Islet of Langerhans (tissue), 1 donor: ENCODE measurements around the gene TRMT10C.
"Not testable (repeated sequence)": the region's sequence is repeated elsewhere in the genome, so short reads cannot be mapped to it uniquely, and the experiment has no call there.

Source experiments
- FAIRE-seq: peaks from one replicate; lab custom pipeline; 2011; peaks lifted over from hg19 to GRCh38; lab: Jason Lieb, UNC

The TRMT10C gene

GRCh38 chr3:101561630-101562328 lies at the start of gene TRMT10C:
Gene TRMT10C, plus strand, starts transcription at chr3:101561868. Its CDS starts 2,914 bp downstream, at chr3:101564782.
- peak; percentile 5 for FAIRE-seq

GRCh38 chr3:101512396-101512645 lies 49.3 kb upstream of the TRMT10C start:
- FAIRE-seq, result peak; percentile 81

- FAIRE-seq, result peak; percentile 98
Measured at GRCh38 chr3:101512646-101513418, 48.8 kb upstream of the TRMT10C start, which contains the start of gene SENP7. Gene SENP7, minus strand, starts transcription at chr3:101513212. Its CDS starts 82 bp downstream, at chr3:101513130.

GRCh38 chr3:101513419-101513986 lies 48.2 kb upstream of the TRMT10C start:
- no peak for FAIRE-seq

GRCh38 chr3:101518421-101518871 lies 43.2 kb upstream of the TRMT10C start:
- FAIRE-seq, result no peak

DNA sequence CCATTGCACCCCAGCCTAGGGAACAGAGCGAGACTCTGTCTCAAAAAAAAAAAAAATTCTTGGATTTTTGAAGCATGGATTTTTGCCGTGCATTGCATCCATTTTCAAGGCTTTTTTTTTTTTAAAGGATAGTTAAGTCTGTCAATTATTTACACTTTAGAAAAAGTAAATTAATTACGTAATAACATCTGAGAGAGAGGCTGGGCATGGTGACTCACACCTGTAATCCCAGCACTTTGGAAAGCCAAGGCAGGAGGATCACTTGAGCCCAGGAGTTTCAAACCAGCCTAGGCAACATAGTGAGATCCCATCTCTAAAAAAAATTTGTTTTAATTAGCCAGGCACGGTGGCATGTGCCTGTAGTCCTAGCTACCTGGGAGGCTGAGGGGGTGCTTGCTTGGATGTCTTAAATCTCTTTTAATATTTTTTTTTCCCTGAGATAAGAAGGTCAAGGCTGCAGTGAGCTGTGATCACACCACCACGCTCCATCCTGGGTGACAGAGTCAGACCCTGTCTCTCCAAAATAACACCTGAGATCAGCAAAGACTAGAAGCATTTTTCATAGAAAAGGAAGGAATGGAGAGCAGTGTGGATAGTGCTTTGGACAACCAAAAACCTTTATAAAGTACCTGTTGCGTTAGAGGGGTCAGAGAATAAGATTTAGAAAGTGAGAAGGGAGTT lies 41.8 kb upstream of the TRMT10C start:
- peak; percentile 38 for FAIRE-seq

- FAIRE-seq, result no peak
Measured at GRCh38 chr3:101521211-101521701, 40.4 kb upstream of the TRMT10C start.

DNA sequence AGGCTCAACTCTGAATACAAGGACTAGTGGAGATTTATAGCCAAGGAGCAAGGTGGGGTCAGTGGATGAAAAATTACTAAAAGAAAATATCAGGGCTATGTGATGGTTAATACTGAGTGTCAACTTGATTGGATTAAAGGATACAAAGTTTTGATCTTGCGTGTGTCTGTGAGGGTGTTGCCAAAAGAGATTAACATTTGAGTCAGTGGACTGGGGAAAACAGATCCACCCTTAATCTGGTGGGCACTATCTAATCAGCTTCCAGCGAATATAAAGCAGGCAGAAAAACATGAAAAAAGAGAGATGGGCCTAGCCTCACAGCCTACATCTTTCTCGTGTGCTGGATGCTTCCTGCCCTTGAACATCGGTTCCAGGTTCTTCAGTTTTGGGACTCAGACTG lies 34.2 kb upstream of the TRMT10C start:
- no peak for FAIRE-seq

DNA sequence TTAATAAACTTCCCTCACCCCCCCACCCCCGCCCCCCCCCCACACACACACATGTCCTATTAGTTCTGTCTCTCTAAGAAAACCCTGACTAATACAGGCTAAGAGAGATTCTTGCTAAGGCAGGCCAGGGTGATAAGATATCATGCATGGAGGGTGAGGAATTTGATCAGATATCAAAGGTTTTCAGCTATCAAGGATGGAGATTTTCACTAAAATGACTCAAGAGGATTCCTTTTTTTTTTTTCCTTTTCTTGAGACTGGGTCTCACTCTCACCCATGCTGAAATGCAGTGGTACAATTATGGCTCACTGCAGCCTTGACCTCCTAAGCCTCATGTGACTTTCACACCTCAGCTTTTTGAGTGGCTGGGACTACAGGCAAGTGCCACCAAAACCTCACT lies 33.8 kb upstream of the TRMT10C start:
- no peak for FAIRE-seq

GRCh38 chr3:101529816-101530685 lies 31.6 kb upstream of the TRMT10C start:
- FAIRE-seq, result no peak

- no peak for FAIRE-seq
Measured at GRCh38 chr3:101530686-101531047, 31.0 kb upstream of the TRMT10C start.

- no peak for FAIRE-seq
Measured at GRCh38 chr3:101531473-101532086, 30.1 kb upstream of the TRMT10C start.

DNA sequence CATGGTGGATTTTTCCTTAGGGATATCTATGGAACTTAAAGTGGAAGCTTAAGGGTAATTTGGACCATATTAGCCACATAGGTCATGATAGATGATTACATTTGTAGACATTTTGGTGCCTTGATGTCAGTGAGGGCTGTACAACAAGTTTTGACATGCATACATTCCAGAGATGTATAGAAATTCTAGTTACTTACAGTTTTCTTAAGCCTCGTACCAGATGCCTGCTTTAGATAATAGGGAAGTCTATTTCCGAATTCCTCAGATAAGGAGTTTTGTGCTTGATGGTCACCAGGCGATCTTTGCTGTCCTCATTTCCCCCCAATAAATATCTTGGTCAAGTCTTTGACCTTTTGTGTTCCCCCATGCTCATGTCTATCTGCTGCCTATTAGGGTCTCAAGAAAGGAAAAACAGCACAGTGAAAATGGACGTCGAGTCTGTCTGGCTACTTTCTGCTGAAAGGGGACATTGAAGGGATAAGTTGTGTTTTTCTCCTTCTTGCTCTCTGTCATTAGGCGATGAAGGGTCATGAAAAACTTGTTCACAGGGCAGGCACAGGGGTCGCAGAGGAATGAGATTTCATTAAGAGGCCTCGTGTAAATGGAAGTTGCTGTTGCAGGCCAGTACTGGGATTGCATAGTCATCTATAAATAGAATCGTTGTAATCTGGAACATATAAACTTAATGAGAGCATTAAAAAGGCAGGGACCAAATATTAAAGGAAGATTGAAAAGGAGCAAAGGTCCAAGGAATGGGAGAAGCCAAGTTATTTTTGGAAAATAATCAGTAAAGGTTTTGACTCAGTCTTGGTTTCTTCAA lies 28.7 kb upstream of the TRMT10C start:
- no peak for FAIRE-seq

GRCh38 chr3:101533603-101533968 lies 28.1 kb upstream of the TRMT10C start:
- no peak for FAIRE-seq

GRCh38 chr3:101535221-101535620 lies 26.4 kb upstream of the TRMT10C start:
- no peak for FAIRE-seq

DNA sequence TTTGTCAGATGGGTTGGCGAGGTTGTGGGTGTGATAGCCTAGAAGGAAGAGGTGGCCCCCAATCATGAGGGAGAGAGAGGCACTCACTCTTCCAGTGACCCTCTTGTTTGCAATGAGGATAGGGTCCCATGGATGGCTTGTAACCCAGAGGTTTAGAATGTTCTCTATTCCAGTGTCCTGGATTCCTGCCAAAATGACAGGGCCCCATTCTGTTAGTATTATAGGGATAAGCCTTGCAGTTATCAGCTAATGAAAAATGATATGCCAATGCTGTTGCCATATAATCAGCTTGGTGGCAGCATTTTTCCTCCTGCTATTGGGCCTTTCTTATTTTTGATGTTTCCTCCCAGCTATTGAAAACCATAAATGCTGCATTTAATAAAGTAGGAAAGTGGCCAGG lies 25.4 kb upstream of the TRMT10C start:
- FAIRE-seq, result no peak

GRCh38 chr3:101536955-101537354 lies 24.7 kb upstream of the TRMT10C start:
- FAIRE-seq, result not testable (repeated sequence)

GRCh38 chr3:101542957-101543356 lies 18.7 kb upstream of the TRMT10C start:
- FAIRE-seq, result no peak

DNA sequence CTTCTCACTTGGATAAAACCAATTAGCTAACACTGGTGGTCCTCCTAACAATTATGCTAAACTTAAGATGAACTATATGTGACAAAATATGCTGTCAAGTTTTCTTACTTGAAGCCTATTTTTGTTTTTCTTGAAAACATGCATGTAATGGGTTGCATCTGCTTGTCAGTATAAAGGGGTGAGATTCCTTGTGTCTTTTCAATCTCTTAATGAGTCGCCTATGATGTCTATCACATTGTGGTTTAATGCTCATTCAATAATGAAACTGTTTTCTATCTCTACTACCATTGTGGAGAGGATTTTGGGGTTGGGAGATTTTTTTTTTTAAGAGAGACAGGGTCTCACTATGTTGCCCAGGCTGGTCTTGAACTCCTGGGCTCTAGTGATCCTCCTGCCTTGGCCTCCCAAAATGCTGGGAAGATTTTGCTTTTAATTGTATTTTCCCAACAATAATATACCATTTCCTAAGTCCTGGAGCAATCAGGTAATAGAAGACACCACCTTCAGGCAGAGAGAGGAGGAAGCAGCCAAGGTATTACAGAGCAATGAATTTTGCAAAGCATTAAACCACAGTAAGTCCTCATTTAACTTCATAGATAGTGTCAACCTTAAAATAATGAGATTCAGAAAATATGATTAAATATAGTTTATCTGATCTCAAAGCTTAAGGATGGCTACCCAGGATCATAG lies 17.4 kb upstream of the TRMT10C start:
- FAIRE-seq, result no peak
